Liver (tissue), 9 donors: ENCODE data around the gene FAM186B. TPM values are rescaled to one million over a fixed set of nuclear protein-coding genes. Genes with fewer than 3 reads are reported as not detected.

Experiments used
- DNase-seq: peaks from one replicate; pipeline ENCODE4 v3.0.0-alpha.2; 2017; ENCODE audit warnings: low spot score
- H3K27ac ChIP-seq, 2 donors: one replicate each; pipeline ENCODE4 v1.7.0; 2013; ENCODE audit warnings: inconsistent platforms in 2 of 2, low read length in 2 of 2, control low read depth in 1 of 2, low read depth in 1 of 2, mild to moderate bottlenecking in 1 of 2
- H3K27me3 ChIP-seq, 4 donors: one replicate each; pipeline versions ENCODE4 v1.6.1 to v1.7.0; 2013; ENCODE audit warnings: low read length in 3 of 4, inconsistent platforms in 1 of 4, mild to moderate bottlenecking in 1 of 4, moderate library complexity in 1 of 4; ENCODE audit not compliant: control insufficient read depth in 4 of 4, insufficient read depth in 4 of 4
- H3K36me3 ChIP-seq, 4 donors: one replicate each; pipeline versions ENCODE4 v1.6.1 to v1.7.0; 2013; ENCODE audit warnings: low read length in 3 of 4, mild to moderate bottlenecking in 3 of 4, low read depth in 1 of 4, moderate library complexity in 1 of 4; ENCODE audit not compliant: control insufficient read depth in 4 of 4, insufficient read depth in 3 of 4
- H3K4me1 ChIP-seq, 4 donors: one replicate each; pipeline versions ENCODE4 v1.6.1 to v1.7.0; 2013; ENCODE audit warnings: low read length in 3 of 4, mild to moderate bottlenecking in 3 of 4, moderate library complexity in 1 of 4; ENCODE audit not compliant: control insufficient read depth in 4 of 4, insufficient read depth in 4 of 4
- H3K4me3 ChIP-seq, 3 donors: one replicate each; pipeline versions ENCODE4 v1.6.1 to v1.7.0; 2013; ENCODE audit warnings: low read length in 3 of 3, control low read depth in 1 of 3, low read depth in 1 of 3, mild to moderate bottlenecking in 1 of 3
- H3K9ac ChIP-seq, 2 donors: one replicate each; pipeline ENCODE4 v1.7.0; 2013; ENCODE audit warnings: low read length in 2 of 2, mild to moderate bottlenecking in 2 of 2, moderate library complexity in 2 of 2, control low read depth in 1 of 2, low read depth in 1 of 2
- H3K9me3 ChIP-seq, 4 donors: one replicate each; pipeline versions ENCODE4 v1.6.1 to v1.7.0; 2013; ENCODE audit warnings: low read length in 3 of 4; ENCODE audit not compliant: control insufficient read depth in 4 of 4
- HNF4G ChIP-seq: IDR thresholded peaks from 2 replicates; pipeline ENCODE4 v1.6.1; 2016; ENCODE audit warnings: antibody characterized with exemption
- JUND ChIP-seq, 2 donors: IDR thresholded peaks; 2 replicates each; pipeline ENCODE4 v1.6.1; 2016; ENCODE audit warnings: antibody characterized with exemption in 2 of 2
- RAD21 ChIP-seq, 2 donors: IDR thresholded peaks; 2 replicates each; pipeline ENCODE4 v1.6.1; 2016; ENCODE audit warnings: antibody characterized with exemption in 2 of 2, mild to moderate bottlenecking in 2 of 2
- RXRA ChIP-seq, 2 donors: IDR thresholded peaks; 2 replicates each; pipeline ENCODE4 v1.6.1; 2017 to 2018; ENCODE audit warnings: antibody characterized with exemption in 2 of 2, mild to moderate bottlenecking in 1 of 2
- SP1 ChIP-seq: IDR thresholded peaks from 2 replicates; pipeline ENCODE4 v1.6.1; 2018; ENCODE audit warnings: antibody characterized with exemption, mild to moderate bottlenecking
- TAF1 ChIP-seq: conservative IDR thresholded peaks from 2 replicates; pipeline ENCODE4 v1.6.1; 2016; ENCODE audit warnings: antibody characterized with exemption, mild to moderate bottlenecking
- YY1 ChIP-seq: IDR thresholded peaks from 2 replicates; pipeline ENCODE4 v1.6.1; 2016; ENCODE audit warnings: antibody characterized with exemption, mild to moderate bottlenecking
- WGBS: extraction: QIAGEN DNeasy Blood & Tissue Kit; methylation state at CpG from one replicate; pipeline ENCODE4 v1.1.7; 2013; 5-methylcytosine and 5-hydroxymethylcytosine counted together
- polyA plus RNA-seq, 2 donors: library from polyadenylated mRNA; stranded (reverse) in 1 of 2; unstranded in 1 of 2; fragments of 200-250 nt in 1 of 2; fragments of >200 nt in 1 of 2; fragmentation: Nextera tagmentation in 1 of 2; extraction: Ambion mirVana in 1 of 2; gene quantifications; one replicate each; pipeline versions ENCODE4 v1.2.1 to v1.2.3, GENCODE V29; 2013 to 2015
- total RNA-seq, 2 donors: library from RNA; depleted of rRNA; stranded (reverse); fragments of >200 nt; gene quantifications; one replicate each; pipeline ENCODE4 v1.2.3, GENCODE V29; 2014
- TF ChIP-seq, protein P1 (sequence below): fragments of 150-350 bp; IDR thresholded peaks from 2 replicates; pipeline ENCODE4 v1.5.1; 2017; ENCODE audit warnings: improper control_type of control experiment, low read depth, low read length; ENCODE audit not compliant: missing input control
- TF ChIP-seq, protein P2 (sequence below): IDR thresholded peaks from 2 replicates; pipeline ENCODE4 v1.6.1; 2016; ENCODE audit warnings: antibody characterized with exemption
- TF ChIP-seq, protein P3 (sequence below): IDR thresholded peaks from 2 replicates; pipeline ENCODE4 v1.6.1; 2016; ENCODE audit warnings: antibody characterized with exemption
- TF ChIP-seq, protein P4 (sequence below): IDR thresholded peaks from 2 replicates; pipeline ENCODE4 v1.6.1; 2016; ENCODE audit warnings: antibody characterized with exemption, mild to moderate bottlenecking
- donor health status: healthy.
- donor health status: healthy.
- donor health status: healthy.
- donor health status: healthy.
- donor health status: healthy.

The FAM186B gene
- total and polyA plus RNA-seq, 4 donors, result 0.19 to 0.84 (median 0.42) TPM

GRCh38 chr12:49554266-49554665 is 51.2 kb downstream of the FAM186B start:
- Histone ChIP-seq H3K4me3 (no peak overlapping the region), H3K36me3 (peaks cover 8 to 15% (median 11%) of the 10 kb centered on the region in 4 donors), H3K27ac (no peak overlapping the region), H3K9ac (no peak overlapping the region), H3K27me3 (peaks cover 0 to under 1% (median 0%) of the 10 kb centered on the region in 4 donors), H3K9me3 (no peaks in the 10 kb centered on the region), H3K4me1 (peaks cover 5 to 43% (median 26%) of the 10 kb centered on the region in 4 donors)
- no peak for DNase-seq
- 81% methylated on average over 15 of the region's 15 CpGs for WGBS
- TF ChIP-seq JUND (IDR thresholded peaks at IDR 0.05) (no peak), YY1 (no peak), RXRA (IDR thresholded peaks at IDR 0.05) (no peak), SP1 (no peak), TAF1 (no peak), HNF4G (no peak)
- TF ChIP-seq, protein P1, sequence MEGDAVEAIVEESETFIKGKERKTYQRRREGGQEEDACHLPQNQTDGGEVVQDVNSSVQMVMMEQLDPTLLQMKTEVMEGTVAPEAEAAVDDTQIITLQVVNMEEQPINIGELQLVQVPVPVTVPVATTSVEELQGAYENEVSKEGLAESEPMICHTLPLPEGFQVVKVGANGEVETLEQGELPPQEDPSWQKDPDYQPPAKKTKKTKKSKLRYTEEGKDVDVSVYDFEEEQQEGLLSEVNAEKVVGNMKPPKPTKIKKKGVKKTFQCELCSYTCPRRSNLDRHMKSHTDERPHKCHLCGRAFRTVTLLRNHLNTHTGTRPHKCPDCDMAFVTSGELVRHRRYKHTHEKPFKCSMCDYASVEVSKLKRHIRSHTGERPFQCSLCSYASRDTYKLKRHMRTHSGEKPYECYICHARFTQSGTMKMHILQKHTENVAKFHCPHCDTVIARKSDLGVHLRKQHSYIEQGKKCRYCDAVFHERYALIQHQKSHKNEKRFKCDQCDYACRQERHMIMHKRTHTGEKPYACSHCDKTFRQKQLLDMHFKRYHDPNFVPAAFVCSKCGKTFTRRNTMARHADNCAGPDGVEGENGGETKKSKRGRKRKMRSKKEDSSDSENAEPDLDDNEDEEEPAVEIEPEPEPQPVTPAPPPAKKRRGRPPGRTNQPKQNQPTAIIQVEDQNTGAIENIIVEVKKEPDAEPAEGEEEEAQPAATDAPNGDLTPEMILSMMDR, result no peak
- TF ChIP-seq, protein P2, sequence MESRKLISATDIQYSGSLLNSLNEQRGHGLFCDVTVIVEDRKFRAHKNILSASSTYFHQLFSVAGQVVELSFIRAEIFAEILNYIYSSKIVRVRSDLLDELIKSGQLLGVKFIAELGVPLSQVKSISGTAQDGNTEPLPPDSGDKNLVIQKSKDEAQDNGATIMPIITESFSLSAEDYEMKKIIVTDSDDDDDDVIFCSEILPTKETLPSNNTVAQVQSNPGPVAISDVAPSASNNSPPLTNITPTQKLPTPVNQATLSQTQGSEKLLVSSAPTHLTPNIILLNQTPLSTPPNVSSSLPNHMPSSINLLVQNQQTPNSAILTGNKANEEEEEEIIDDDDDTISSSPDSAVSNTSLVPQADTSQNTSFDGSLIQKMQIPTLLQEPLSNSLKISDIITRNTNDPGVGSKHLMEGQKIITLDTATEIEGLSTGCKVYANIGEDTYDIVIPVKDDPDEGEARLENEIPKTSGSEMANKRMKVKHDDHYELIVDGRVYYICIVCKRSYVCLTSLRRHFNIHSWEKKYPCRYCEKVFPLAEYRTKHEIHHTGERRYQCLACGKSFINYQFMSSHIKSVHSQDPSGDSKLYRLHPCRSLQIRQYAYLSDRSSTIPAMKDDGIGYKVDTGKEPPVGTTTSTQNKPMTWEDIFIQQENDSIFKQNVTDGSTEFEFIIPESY, result no peak
- TF ChIP-seq, protein P3, sequence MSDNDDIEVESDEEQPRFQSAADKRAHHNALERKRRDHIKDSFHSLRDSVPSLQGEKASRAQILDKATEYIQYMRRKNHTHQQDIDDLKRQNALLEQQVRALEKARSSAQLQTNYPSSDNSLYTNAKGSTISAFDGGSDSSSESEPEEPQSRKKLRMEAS, result no peak

DNA sequence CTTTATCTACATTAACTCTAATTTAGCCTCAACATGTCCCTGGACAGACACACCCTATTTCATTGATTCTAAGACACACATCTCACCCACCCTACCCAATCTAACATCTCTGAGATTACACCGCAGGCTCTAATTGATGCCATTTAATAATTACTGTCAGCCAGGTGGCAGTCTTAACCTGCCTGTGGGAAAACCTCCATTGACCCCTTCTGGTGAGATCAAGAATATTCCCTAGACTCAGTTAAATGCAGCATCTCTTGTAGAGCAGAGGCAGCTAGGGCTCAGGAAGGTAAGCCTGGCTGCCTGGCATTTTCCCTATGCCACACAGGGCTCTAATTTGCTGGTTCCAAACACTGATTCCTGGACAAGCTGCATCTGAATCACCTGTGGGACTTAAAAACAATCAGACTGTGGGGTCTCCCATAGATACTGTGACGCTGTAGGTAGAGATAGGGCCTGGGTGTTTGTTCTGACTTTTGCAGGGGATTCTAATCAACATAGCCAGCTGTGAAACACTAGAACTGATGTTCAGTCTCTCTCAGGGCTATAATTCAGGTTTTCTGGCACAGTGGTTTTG is 51.8 kb downstream of the FAM186B start:
- peaks cover 4 to 9% (median 7%) of the 10 kb centered on the region in 4 donors for H3K36me3 ChIP-seq
- H3K9ac ChIP-seq, result no peak overlapping the region
- no peak overlapping the region for H3K27ac ChIP-seq
- H3K4me3 ChIP-seq, result no peak overlapping the region
- peaks cover 7 to 48% (median 30%) of the 10 kb centered on the region in 4 donors for H3K4me1 ChIP-seq
- 71% methylated on average over 2 of the region's 2 CpGs for WGBS
- no peaks in the 10 kb centered on the region for H3K9me3 ChIP-seq
- H3K27me3 ChIP-seq, result peaks cover 0 to 5% (median 0%) of the 10 kb centered on the region in 4 donors
- no peak for TF ChIP-seq YY1
- TF ChIP-seq, protein P1, result peak; percentile 33
- no peak for TF ChIP-seq JUND (IDR thresholded peaks at IDR 0.05)
- TF ChIP-seq SP1, result no peak
- TF ChIP-seq, protein P4, sequence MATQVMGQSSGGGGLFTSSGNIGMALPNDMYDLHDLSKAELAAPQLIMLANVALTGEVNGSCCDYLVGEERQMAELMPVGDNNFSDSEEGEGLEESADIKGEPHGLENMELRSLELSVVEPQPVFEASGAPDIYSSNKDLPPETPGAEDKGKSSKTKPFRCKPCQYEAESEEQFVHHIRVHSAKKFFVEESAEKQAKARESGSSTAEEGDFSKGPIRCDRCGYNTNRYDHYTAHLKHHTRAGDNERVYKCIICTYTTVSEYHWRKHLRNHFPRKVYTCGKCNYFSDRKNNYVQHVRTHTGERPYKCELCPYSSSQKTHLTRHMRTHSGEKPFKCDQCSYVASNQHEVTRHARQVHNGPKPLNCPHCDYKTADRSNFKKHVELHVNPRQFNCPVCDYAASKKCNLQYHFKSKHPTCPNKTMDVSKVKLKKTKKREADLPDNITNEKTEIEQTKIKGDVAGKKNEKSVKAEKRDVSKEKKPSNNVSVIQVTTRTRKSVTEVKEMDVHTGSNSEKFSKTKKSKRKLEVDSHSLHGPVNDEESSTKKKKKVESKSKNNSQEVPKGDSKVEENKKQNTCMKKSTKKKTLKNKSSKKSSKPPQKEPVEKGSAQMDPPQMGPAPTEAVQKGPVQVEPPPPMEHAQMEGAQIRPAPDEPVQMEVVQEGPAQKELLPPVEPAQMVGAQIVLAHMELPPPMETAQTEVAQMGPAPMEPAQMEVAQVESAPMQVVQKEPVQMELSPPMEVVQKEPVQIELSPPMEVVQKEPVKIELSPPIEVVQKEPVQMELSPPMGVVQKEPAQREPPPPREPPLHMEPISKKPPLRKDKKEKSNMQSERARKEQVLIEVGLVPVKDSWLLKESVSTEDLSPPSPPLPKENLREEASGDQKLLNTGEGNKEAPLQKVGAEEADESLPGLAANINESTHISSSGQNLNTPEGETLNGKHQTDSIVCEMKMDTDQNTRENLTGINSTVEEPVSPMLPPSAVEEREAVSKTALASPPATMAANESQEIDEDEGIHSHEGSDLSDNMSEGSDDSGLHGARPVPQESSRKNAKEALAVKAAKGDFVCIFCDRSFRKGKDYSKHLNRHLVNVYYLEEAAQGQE, result no peak
- peak; percentile 61 to 65 for TF ChIP-seq RAD21 (IDR thresholded peaks at IDR 0.05)
- no peak for DNase-seq
